HG03432 (cell line): ENCODE results near the gene MTMR2.

Experiments
- ATAC-seq: cut with Tn5 transposase; IDR thresholded peaks from one replicate; pipeline ENCODE4 v1.9.1; 2021; ENCODE audit warnings: mild to moderate bottlenecking, moderate library complexity; ENCODE audit not compliant: unreplicated experiment

MTMR2 gene

DNA sequence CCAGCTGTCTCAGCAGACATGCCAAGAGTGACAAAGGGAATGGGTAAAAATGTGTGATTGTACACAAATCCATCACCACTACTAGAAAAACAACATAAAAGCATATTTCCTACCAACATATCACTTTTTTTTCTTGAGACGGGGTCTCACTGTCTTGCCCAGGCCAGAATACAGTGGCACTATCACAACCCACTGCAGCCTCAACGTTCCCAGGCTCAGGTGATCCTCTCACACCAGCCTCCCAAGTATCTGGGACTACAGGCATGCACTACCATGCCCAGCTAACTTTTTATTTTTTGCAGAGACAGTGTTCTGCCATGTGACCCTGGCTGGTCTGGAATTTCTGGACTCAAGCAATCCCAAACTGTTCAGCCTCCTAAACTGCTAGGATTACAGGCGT is 5.2 kb downstream of the MTMR2 start:
- ATAC-seq = no peak

DNA sequence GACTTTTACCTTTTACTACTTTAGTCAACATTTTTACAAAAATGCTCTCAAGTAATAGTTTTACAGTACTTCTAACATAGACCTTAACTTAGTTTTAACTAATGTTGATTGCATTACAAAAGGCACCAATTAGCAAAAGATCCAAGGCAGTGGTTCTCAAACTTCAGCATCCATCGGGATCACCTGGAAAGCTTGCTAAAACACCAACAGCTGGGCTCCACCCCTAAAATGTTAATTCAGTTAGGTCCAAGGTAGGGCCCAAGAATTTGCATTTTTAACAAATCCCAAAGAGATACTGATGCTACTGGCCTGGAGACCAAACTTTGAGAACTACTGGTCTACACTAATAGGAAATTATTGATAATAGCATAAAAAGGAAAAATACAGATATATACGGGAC is 5.9 kb downstream of the MTMR2 start:
- no peak for ATAC-seq

DNA sequence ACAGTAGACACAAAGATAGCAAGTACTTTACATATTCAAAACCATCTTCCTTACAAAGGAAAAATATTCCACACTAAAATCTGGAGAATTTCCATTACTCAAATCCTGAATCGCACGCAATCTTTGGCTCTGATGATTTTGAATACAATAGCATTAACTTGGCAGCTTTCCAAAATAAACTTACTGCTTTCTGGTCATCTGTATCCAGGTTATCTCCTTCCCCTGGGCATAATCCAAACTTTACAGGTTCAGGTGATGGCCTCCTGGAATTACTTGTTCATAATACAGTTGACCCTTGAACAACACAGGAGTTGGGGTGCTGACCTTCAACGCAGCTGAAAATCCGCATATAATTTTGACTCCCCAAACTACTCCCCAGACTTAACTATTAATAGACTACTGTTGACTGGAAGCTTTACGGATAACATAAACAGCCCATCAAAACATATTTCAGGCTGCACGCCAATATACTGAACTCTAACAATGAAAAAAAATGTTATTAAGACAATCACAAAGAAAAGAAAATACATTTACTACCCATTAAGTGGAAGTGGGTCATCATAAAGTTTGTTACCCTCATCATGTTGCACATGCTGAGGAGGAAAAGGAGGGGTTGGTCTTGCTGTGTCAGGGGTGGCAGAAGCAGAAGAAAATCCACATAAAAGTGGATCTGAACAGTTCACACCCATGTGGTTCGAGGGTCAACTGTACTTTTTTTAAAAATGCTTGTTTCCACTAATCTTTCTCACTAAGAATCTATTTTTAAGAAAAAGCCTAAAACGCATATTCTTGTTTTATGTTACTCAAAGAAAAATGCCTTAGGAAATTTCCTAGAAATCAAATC is 6.5 kb downstream of the MTMR2 start:
- ATAC-seq = no peak

DNA sequence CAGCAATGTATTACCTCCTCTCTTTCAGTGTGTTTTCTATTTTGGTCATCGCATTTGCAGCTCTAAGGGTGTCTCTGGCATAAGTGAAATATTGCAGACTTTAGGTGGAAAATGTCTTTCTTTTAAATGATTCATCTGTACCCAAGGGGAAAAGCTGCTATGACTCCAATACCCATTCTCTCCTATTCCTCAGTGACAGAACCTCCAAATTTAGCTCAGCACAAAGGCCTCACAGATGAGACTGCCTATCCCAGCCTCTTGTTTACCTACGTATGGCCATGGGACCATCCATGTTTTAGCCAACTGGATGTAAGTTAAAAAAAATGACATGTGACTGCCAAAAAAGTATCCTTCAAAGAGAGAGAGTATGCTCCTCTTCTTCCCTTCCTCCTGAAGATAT is 7.9 kb downstream of the MTMR2 start:
- ATAC-seq = no peak

DNA sequence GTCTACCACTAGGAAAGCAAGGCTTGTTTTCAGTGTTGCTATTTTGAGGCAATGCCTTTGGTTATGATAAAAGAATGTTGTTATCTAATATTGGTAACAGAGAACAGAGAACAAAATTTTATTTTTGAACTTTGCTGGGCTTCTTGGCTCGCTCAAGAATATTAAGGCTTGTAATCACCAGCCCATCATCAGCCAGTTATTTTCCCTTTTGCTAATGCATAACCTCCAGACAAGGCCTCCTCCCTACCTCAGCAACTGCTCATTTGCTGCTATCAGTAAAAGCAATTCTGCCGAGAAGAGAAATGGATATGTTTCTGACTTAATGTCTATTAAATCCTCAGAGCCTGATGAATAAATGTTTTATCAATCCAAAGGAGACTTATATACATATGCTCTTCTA is 8.9 kb downstream of the MTMR2 start:
- no peak for ATAC-seq

DNA sequence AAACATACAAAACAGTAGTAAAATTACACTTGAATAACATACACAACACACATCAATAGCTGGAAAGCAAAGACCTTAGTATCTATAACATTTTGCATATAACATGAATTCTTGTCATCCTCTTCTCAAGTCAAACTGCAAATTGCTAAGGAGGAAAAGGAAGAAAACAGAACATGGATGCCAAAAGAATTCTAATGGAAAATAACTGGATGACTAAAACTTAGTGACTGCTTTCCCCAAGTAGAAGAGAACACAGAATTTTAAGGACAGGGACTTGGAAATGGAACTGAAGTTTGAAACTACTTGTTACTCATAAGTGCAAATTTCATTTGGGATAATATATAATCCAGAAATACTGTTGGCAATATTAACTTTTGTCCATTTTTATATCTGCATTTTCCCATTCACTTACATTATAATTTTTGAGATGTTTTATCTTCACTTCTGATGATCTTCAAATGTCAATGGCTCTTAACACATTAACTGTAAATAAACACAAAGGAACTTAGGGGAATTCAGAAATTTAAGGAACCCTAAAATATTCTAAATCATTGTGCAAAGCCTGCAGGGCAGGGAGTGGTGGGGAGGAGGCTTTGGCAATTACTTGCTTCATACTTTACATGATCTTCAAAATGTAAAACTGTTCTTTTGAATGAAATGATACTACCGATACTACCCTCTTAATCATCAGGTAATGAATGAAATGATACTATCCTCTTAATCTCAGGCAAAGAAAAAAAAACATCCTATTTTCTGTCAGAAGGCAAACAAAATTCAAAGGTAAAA is 9.9 kb downstream of the MTMR2 start:
- ATAC-seq = no peak

DNA sequence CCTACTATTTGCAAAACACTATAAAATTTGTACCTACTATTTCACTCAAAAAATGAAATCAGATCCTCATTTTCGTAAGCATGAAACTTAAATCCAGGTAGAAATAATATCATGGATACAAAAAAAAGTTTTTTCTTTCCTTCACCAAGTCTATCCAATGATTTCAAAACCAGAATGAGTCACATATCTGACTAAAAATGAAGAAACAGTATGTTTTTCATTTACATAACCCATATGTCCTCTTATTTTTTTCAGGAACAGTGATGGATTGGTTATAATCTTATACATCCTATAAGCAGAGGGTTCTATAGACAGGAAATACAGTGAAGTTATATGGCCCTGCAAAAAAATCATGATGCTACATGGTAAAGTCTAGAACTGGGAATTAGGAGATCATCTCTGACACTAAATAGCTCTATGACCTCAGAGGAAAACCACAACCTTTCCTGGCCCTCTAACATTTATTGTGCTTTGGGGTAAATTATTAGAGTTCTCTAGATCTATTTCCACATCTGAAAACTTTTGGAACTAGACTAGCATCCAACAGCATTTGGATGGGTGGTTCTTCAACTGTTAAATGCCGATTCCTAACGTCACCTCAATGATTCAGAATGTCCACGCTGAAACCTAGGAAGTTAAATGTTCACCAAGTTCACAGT is 10.9 kb downstream of the MTMR2 start:
- no peak for ATAC-seq

DNA sequence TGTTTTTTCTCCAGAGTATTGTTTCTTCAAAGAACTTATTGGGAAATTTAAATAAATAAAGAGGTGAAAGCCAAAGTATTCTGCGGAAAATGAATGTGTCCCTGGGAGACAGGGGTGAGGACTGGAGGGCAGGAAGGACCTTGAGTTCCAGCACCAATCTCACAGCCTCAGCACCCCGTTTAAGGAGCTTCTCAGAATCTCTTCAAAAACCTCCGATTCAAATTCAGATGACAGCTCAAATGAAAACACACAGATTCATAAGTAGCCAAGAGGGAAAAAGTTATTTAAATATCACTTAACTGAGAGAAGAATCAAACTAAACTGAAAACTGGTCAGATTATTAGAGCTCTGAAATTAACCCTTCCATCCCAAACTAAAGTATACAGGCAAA is 12.5 kb downstream of the MTMR2 start:
- no peak for ATAC-seq

DNA sequence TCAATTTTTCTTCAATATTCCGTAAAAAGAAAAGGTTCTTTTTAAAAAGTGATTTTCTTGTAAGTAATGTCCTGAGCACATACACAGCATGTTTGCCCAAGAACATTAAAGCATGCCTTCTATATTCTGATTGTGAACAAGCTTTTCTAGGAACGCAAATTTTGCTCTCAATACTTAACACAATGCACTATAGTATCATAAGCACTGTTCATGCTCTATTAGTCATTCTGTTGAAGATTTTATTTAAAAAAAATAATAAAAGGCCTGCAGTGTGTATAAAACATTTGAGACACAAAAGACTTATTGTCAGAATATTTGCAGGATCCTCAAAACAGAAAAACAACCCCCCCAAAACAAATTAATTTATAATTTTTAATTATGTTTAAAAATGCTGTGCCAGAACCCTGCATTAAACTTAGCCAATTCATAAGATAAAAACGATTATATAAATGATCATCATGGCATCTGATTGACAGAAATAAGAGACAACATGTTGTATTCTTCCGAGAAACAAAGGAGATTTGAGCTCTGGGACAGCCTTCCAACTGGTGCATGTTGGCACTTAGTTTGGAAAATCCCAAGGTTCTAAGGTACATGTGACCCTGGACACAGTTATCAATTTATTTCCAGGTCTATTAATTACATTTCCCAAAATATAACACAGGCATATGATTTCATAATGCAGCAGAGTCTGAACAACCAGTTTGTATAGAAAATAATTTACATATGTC is 13.1 kb downstream of the MTMR2 start:
- no peak for ATAC-seq

DNA sequence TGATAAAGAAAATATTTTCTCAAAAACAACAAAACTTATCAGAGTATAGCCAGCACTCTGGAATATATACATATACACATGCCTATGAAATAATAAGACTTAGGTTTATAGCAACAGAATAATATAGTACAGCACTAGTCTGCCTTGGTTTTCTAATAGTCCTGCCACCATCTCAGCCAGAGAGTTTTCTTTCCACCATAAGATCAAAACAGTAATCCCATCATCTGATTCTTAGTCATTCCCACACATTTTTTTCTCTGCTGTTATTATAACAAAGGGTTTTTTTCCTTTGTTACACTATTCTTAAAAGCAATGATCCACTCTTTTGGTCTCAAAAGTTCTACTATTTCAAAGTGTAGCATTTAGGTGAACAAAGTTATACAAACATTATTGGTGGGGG is 15.1 kb downstream of the MTMR2 start:
- ATAC-seq = no peak

DNA sequence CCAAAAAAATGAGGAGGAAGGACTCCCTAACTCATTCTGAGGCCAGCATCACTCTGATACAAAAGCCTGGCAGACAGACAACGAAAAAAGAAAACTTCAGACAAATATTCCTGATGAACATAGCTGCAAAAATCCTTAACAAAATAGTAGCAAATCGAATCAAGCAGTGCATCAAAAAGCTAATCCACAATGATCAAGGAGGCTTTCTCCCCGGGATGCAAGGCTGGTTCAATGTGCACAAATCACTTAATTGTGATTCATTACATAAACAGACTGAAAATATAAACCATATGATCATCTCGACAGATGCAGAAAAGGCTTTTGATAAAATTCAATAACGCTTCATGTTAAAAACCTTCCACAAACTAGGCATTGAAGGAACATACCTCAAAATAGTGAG is 16.4 kb downstream of the MTMR2 start:
- no peak for ATAC-seq

DNA sequence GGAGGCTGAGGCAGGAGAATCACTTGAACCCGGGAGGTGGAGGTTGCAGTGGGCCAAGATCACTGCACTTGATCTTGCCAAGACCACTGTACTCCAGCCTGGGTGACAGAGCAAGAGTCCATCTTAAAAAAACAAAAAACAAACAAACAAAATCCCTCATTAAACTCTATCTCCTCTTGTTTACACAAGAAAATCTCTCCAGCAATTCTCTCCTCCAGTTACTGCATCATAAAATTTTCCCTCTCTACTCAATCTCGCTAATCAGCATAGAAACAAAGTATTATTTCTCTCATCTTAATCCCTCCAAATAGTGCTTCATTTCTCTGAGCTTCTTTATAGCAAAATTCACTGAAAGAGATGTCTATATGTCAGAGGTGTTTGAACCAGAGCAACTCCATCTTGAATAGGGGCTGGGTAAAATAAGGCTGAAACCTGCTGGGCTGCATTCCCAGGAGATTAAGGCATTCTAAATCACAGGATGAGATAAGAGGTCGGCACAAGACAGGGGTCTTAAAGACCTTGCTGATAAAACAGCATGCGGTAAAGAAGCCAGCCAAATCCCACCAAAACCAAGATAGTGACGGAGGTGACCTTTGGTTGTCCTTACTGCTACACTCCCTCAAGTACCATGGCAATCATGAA is 19.8 kb downstream of the MTMR2 start:
- ATAC-seq = no peak

DNA sequence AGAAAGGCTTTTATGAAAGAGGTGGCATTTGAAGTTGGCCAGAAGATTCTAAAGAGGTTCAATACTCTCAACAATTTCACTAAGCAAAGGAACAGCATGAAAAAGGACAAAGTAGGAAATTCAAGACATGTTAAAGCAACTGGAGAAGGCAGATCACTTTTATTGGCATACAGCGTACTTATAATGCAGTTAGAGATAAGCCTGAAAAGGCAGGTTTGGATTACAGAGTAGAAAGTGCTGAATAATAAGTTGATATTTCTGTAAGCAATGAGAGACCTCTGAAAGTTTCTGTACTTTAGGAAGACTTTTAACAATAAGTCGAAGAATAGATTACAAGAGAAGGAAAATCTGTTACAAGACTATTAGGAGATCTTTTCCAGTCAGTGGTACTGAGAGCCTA is 25.1 kb downstream of the MTMR2 start:
- ATAC-seq = no peak

DNA sequence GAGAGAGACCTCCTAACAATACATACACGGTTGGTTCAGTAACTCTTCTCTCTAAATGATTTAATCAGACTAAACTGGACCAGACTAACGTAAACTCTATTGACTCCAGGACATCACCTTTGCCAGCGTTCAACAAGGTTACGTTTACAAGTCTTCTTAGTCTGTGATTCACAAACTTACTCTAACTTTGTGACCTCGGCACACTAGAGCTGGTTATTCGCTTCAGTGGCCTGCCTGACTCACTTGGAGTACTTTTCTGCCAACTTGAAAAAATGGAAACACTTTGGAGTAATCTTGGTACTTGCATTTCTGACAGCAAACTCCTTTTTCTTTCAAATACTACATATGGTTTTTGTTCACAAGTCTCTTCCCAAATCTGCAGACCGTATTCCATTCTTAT is 26.2 kb downstream of the MTMR2 start:
- ATAC-seq = no peak

DNA sequence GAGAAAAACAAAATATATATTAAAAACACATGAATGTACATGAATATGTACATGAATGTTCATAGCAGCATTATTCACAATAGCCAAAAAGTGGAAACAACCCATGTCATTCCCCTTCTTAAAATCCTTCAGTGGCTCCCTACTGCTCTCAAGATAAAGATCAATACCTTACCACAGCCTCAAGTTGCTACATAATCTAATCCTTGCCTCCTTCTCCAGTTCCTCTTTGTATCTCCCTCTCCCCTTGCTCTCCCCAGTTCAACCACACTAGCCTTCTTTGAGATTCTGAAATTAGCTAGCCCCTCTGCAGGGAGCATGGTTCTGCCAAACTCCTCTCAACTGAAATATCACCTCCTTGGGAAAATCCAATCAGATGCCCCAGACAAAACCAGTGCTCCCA is 28.1 kb downstream of the MTMR2 start:
- no peak for ATAC-seq

DNA sequence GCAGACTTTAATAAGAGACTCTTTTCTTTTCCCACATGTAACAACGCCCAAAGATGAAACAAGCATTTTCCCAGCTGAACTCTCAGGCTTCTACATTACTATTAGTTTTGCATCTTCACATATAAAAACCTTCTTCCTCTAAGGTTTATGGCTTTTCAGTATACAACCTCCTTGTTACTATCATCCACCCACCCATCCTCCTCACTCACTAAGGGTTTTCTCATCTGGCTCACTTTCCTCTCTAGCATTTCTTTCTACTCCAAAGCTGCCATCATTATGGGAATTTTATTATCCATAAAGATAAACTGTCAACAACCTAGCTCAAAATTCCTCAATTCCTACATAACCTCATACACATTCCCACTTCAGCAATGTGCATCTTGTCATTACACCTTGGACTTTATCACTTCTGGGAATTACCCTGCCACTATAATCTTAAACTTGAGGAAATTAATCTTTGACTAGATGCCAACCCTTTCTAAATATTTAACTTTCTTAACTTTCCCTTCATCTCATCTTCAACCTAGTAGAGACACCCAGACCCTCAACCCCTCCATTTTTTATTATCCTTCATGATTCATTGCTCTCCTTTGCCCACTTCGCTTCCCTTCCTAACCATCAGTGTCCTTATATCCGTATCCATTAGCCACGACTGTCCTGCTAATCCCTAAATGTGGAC is 30.9 kb downstream of the MTMR2 start:
- ATAC-seq = no peak

DNA sequence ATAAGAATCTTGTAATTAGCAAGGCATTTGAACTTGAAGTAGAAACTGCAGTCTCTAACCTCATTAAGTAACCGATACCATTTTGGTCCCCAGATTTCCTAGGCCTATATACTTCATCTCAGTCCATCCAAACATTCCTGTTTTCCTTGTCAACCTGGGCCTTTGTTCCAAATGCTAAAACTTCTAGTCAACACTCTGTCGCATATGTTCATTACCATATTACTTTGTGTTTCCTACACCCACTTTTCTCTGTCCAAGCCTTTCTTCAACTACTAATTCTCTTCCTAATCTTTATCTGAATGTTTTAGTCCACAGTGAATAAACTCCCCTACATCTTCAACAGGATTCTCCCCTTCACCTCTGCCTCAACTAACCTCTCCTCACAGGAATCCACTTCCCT is 31.4 kb downstream of the MTMR2 start:
- no peak for ATAC-seq

DNA sequence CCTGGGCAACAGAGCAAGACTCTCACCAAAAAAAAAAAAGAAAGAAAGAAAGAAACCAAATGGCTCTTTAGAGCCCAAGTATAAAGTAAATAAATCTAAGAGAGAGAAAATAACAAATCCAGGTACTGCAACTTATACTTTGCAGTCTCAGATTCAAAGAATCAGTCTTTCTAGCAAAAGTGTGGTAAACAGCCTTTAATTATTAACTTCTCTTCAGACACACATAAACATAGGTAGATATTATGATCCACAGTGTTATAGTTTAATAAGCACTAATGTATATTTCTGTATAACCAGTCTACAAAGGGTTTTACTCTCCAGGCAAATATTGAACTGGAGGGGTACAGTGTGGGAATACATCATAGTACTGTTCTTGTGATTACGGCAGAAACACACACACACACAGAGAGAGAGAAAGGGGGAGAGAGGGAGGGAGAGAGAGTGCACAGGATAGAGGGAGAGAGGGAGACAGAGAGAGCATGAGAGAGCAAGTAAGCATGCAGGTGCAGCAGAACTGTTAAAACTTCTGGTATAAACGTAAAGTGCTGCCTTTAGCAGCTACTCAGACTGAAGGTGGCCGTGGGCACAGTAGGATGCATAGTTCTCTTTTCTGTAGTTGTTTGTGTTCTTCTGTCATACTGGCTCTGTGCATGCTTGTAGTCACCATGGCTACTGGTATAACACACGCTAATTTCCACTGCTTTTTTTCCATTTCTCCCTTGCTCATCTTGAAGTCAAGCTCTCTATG is 32.3 kb downstream of the MTMR2 start:
- peak; percentile 43 for ATAC-seq

DNA sequence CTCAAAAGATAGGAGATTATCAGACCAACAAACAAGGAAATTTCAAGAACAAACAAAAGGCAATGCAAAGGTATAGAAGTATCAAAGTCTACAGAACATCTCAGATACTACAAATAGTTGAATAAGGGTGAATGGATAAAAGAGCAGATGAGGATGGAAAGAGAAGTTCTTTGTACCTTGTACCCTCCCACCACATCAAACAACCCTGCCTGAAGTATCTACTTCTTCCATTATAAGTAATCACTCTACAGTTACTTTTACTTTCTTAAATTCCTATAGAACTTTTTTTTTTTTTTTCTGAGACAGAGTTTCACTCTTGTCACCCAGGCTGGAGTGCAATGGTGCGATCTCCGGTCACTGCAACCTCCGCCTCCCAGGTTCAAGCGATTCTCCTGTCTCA is 35.1 kb downstream of the MTMR2 start:
- ATAC-seq = no peak
